Endothelial cell of umbilical vein (primary cell): ENCODE results near the gene ACTA2. TPM values are rescaled to one million over a fixed set of nuclear protein-coding genes. Genes with fewer than 3 reads are reported as not detected.

Source experiments
- BruUV-seq: library from RNA; stranded (reverse); fragments of 400-500 nt; replicated peaks from 2 replicates; lab custom pipeline; 2021; lab: Mats Ljungman, UMichigan
- CTCF ChIA-PET: fragments of 300-600, 350-600 bp; sonication (Branson Sonifier 250); formaldehyde crosslinking; loops from one replicate; lab custom pipeline; 2021; ENCODE audit warnings: antibody characterized with exemption, inconsistent platforms; lab: Charles Lee
- POLR2A ChIA-PET: fragments of 300-600, 350-600 bp; sonication (Branson Sonifier 250); formaldehyde crosslinking; loops from one replicate; lab custom pipeline; 2021; ENCODE audit warnings: antibody characterized with exemption, inconsistent platforms; lab: Charles Lee
- DNase-seq: peaks from one replicate; pipeline ENCODE4 v3.0.0-alpha.2; 2011; ENCODE audit warnings: low read depth, low spot score
- FAIRE-seq: peaks from 2 replicates; lab custom pipeline; 2011; peaks lifted over from hg19 to GRCh38; lab: Jason Lieb, UNC
- H2AFZ ChIP-seq: 2 replicates; pipeline ENCODE4 v1.6.0; 2012; ENCODE audit warnings: low read depth, low read length, control low read depth, inconsistent platforms
- H3K27ac ChIP-seq: 2 replicates; pipeline ENCODE4 v1.5.1; 2011; ENCODE audit warnings: low read depth, mild to moderate bottlenecking, control low read depth, low read length, moderate library complexity; ENCODE audit not compliant: insufficient read depth
- H3K27me3 ChIP-seq, 2 experiments: 2 replicates each; pipeline versions ENCODE4 v1.6.0 to v1.6.1; 2011; ENCODE audit warnings: low read length in 2 of 2, mixed read lengths in 1 of 2; ENCODE audit not compliant: control insufficient read depth in 2 of 2, insufficient read depth in 2 of 2
- H3K36me3 ChIP-seq, 2 experiments: 2 replicates in 1 of 2; 3 replicates in 1 of 2; pipeline ENCODE4 v1.5.1; 2011; ENCODE audit warnings: low read length in 2 of 2, mild to moderate bottlenecking in 1 of 2, moderate library complexity in 1 of 2; ENCODE audit not compliant: control insufficient read depth in 2 of 2, insufficient read depth in 2 of 2; ENCODE audit errors: extremely low read depth in 1 of 2
- H3K4me1 ChIP-seq: 3 replicates; pipeline ENCODE4 v1.5.1; 2011; ENCODE audit warnings: mild to moderate bottlenecking, low read length; ENCODE audit not compliant: control insufficient read depth, insufficient read depth; ENCODE audit errors: extremely low read depth
- H3K4me2 ChIP-seq: 2 replicates; pipeline ENCODE4 v1.6.1; 2011; ENCODE audit warnings: low read length, control low read depth, mixed read lengths; ENCODE audit not compliant: insufficient read depth
- H3K4me3 ChIP-seq, 3 experiments: fragments of 200-600 bp in 1 of 3; sonication (generic), shearing (Covaris generic) in 1 of 3; replicated peaks in 1 of 3; 2 replicates each; pipeline ENCODE4 v1.5.1; 2011 to 2016; ENCODE audit warnings: control low read depth in 3 of 3, low read length in 3 of 3, mild to moderate bottlenecking in 2 of 3, inconsistent platforms in 1 of 3, low read depth in 1 of 3, moderate library complexity in 1 of 3; ENCODE audit not compliant: insufficient read depth in 1 of 3
- H3K79me2 ChIP-seq: 2 replicates; pipeline ENCODE4 v1.6.0; 2012; ENCODE audit warnings: low read length, inconsistent platforms; ENCODE audit not compliant: control insufficient read depth, insufficient read depth
- H3K9ac ChIP-seq: replicated peaks from 2 replicates; pipeline ENCODE3; 2011; ENCODE audit warnings: low read length, control low read depth; ENCODE audit not compliant: insufficient read depth; ENCODE audit errors: extremely low read depth
- H3K9me1 ChIP-seq: replicated peaks from 3 replicates; pipeline ENCODE4 v1.6.0; 2011; ENCODE audit warnings: mild to moderate bottlenecking, low read length; ENCODE audit not compliant: control insufficient read depth, insufficient read depth; ENCODE audit errors: extremely low read depth
- H3K9me3 ChIP-seq: replicated peaks from 2 replicates; pipeline ENCODE4 v1.5.1; 2012; ENCODE audit warnings: low read length, inconsistent platforms; ENCODE audit not compliant: control insufficient read depth, insufficient read depth
- H4K20me1 ChIP-seq: replicated peaks from 2 replicates; pipeline ENCODE3; 2011; ENCODE audit warnings: mild to moderate bottlenecking, low read length; ENCODE audit not compliant: control insufficient read depth, insufficient read depth; ENCODE audit errors: extremely low read depth
- EZH2 ChIP-seq: IDR thresholded peaks from 2 replicates; pipeline ENCODE4 v1.6.1; 2012; ENCODE audit warnings: borderline replicate concordance, low read depth, mild to moderate bottlenecking, moderate library complexity, low read length, inconsistent platforms; ENCODE audit not compliant: severe bottlenecking
- FOS ChIP-seq: IDR thresholded peaks from 2 replicates; pipeline ENCODE4 v1.6.1; 2011; ENCODE audit warnings: mild to moderate bottlenecking, low read length, moderate library complexity, borderline replicate concordance; ENCODE audit not compliant: insufficient read depth
- GATA2 ChIP-seq: IDR thresholded peaks from 2 replicates; pipeline ENCODE4 v1.7.0; 2011; ENCODE audit warnings: low read depth, mild to moderate bottlenecking, moderate library complexity, mixed read lengths, low read length; ENCODE audit not compliant: insufficient read length, insufficient read depth
- JUN ChIP-seq: IDR thresholded peaks from 2 replicates; pipeline ENCODE4 v1.6.1; 2011; ENCODE audit warnings: borderline replicate concordance, low read depth; ENCODE audit not compliant: insufficient read length, insufficient read depth
- MAX ChIP-seq: IDR thresholded peaks from 2 replicates; pipeline ENCODE4 v1.6.1; 2011; ENCODE audit not compliant: insufficient read depth, insufficient read length
- MYC ChIP-seq: IDR thresholded peaks from one replicate; pipeline ENCODE4 v1.6.1; 2011; ENCODE audit warnings: mild to moderate bottlenecking, low read depth, low read length
- POLR2A ChIP-seq: IDR thresholded peaks from 2 replicates; pipeline ENCODE4 v1.6.1; 2012; ENCODE audit warnings: low read depth, mild to moderate bottlenecking, control low read depth, low read length
- POLR2AphosphoS5 ChIP-seq: IDR thresholded peaks from 2 replicates; pipeline ENCODE4 v1.6.1; 2012; ENCODE audit warnings: low read depth, mild to moderate bottlenecking, control low read depth, low read length, moderate library complexity; ENCODE audit not compliant: insufficient read depth
- dilution Hi-C: fragments of 300-500 bp; cut with MboI; formaldehyde crosslinking; loops from one replicate; pipeline ENCODE4 v1.15.0; 2019; ENCODE audit warnings: low sequenced_read_pairs; ENCODE audit not compliant: extremely low pct_ligation_motif_present
- intact Hi-C: fragments of 100-400 bp; cut with micrococcal nuclease; formaldehyde crosslinking; loops from one replicate; pipeline ENCODE4 v1.10.0; 2022
- polyA plus RNA-seq, 4 experiments: library from polyadenylated mRNA; depleted of rRNA in 3 of 4; stranded (reverse) in 3 of 4; unstranded in 1 of 4; fragments of >200 nt; gene quantifications; 2 replicates each; pipeline versions ENCODE4 v1.2.1 to v1.2.3, GENCODE V29; 2011 to 2012; ENCODE audit warnings: missing spikeins in 1 of 4
- total RNA-seq: library from RNA; stranded (reverse); gene quantifications from 2 replicates; pipeline ENCODE4 v1.2.3, GENCODE V29; 2021
- TF ChIP-seq, protein P1 (sequence below), 2 donors: IDR thresholded peaks; 1 replicate in 1 of 2; 2 replicates in 1 of 2; pipeline ENCODE4 v1.5.1; 2011; ENCODE audit warnings: low read length in 2 of 2, mild to moderate bottlenecking in 2 of 2, moderate library complexity in 2 of 2, control low read depth in 1 of 2, inconsistent platforms in 1 of 2, low read depth in 1 of 2; ENCODE audit not compliant: insufficient read depth in 1 of 2; ENCODE audit errors: extremely low read depth in 1 of 2

Gene ACTA2
- total and polyA plus RNA-seq, 2 donors (not counting 3 experiments of a cell fraction or from before 2014, with no cell fraction given), result 6.3 to 9.7 TPM

- Histone ChIP-seq H3K79me2 (no peaks in the 10 kb centered on the region), H3K4me2 (no peak overlapping the region), H3K9me1 (no peaks in the 10 kb centered on the region), H3K4me1 (no peaks in the 10 kb centered on the region), H3K4me3 (no peak overlapping the region), H3K9me3 (no peaks in the 10 kb centered on the region), H3K36me3 (no peaks in the 10 kb centered on the region), H2AFZ (no peak overlapping the region), H3K27me3 (peaks cover 7 to 15% of the 10 kb centered on the region in 2 experiments), H3K9ac (no peak overlapping the region), H4K20me1 (no peaks in the 10 kb centered on the region), H3K27ac (no peak overlapping the region)
- CTCF ChIA-PET, result interaction anchor here (0.8 to 1.6 kb wide), 4 partner anchors 9 to 39 kb away, joined by 3 to 8 read pairs (median 3); no protein-coding TSS in a partner anchor
- no peak for FAIRE-seq
- no peak for TF ChIP-seq JUN
- dilution Hi-C loops (no loop called here), intact Hi-C loops (no loop called here)
- POLR2A ChIA-PET, result no interaction called here
- no TSS peak for BruUV-seq
- DNase-seq, result no peak
Observed at GRCh38 chr10:88949051-88949450, 3.5 kb downstream of the ACTA2 start.

GRCh38 chr10:88946965-88947590, 5.5 kb downstream of the ACTA2 start:
- H4K20me1 ChIP-seq, result no peaks in the 10 kb centered on the region
- POLR2A ChIA-PET, result no interaction called here
- FAIRE-seq, result no peak
- BruUV-seq, result no TSS peak
- no peak for TF ChIP-seq MYC
- TF ChIP-seq, protein P1, sequence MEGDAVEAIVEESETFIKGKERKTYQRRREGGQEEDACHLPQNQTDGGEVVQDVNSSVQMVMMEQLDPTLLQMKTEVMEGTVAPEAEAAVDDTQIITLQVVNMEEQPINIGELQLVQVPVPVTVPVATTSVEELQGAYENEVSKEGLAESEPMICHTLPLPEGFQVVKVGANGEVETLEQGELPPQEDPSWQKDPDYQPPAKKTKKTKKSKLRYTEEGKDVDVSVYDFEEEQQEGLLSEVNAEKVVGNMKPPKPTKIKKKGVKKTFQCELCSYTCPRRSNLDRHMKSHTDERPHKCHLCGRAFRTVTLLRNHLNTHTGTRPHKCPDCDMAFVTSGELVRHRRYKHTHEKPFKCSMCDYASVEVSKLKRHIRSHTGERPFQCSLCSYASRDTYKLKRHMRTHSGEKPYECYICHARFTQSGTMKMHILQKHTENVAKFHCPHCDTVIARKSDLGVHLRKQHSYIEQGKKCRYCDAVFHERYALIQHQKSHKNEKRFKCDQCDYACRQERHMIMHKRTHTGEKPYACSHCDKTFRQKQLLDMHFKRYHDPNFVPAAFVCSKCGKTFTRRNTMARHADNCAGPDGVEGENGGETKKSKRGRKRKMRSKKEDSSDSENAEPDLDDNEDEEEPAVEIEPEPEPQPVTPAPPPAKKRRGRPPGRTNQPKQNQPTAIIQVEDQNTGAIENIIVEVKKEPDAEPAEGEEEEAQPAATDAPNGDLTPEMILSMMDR (IDR thresholded peaks at IDR 0.05; ENCODE audit: extremely low read depth in 1 of 2, insufficient read depth in 1 of 2, low read depth in 1 of 2, low read length in 2 of 2), result no peak
- no peak for TF ChIP-seq MAX
- TF ChIP-seq JUN, result no peak
- no peak for TF ChIP-seq GATA2
- no peak for TF ChIP-seq EZH2
- no peak for TF ChIP-seq POLR2AphosphoS5
- TF ChIP-seq POLR2A, result no peak
- TF ChIP-seq FOS, result no peak
- H3K9ac ChIP-seq, result no peak overlapping the region
- H3K36me3 ChIP-seq, result no peaks in the 10 kb centered on the region
- H2AFZ ChIP-seq, result no peak overlapping the region
- no peak overlapping the region for H3K4me3 ChIP-seq
- H3K9me3 ChIP-seq, result no peaks in the 10 kb centered on the region
- CTCF ChIA-PET, result interaction anchor here (1.1 to 1.6 kb wide), 2 partner anchors 12 to 41 kb away, joined by 3 to 4 read pairs; no protein-coding TSS in a partner anchor
- intact Hi-C loops, result no loop called here
- H3K4me1 ChIP-seq, result no peaks in the 10 kb centered on the region
- H3K27me3 ChIP-seq, result peaks cover 0 to 8% of the 10 kb centered on the region in 2 experiments
- H3K4me2 ChIP-seq, result no peak overlapping the region
- DNase-seq, result no peak
- no peaks in the 10 kb centered on the region for H3K9me1 ChIP-seq
- dilution Hi-C loops, result no loop called here
- H3K27ac ChIP-seq, result no peak overlapping the region
- H3K79me2 ChIP-seq, result no peaks in the 10 kb centered on the region
